Loucy (cell line): Measurements from ENCODE around the gene BLACAT1.

Experiments
- EZH2phosphoT487 ChIP-seq: fragments of 200-600 bp; IDR thresholded peaks from 2 replicates; pipeline ENCODE4 v1.6.1; 2018; ENCODE audit warnings: antibody characterized with exemption, mild to moderate bottlenecking, moderate library complexity, borderline replicate concordance
- TF ChIP-seq, protein P1 (sequence below): fragments of 200-600 bp; sonication (generic); conservative IDR thresholded peaks from 2 replicates; pipeline ENCODE4 v1.5.1; 2014; ENCODE audit warnings: mild to moderate bottlenecking, antibody characterized with exemption, low read length

- TF ChIP-seq, protein P1, sequence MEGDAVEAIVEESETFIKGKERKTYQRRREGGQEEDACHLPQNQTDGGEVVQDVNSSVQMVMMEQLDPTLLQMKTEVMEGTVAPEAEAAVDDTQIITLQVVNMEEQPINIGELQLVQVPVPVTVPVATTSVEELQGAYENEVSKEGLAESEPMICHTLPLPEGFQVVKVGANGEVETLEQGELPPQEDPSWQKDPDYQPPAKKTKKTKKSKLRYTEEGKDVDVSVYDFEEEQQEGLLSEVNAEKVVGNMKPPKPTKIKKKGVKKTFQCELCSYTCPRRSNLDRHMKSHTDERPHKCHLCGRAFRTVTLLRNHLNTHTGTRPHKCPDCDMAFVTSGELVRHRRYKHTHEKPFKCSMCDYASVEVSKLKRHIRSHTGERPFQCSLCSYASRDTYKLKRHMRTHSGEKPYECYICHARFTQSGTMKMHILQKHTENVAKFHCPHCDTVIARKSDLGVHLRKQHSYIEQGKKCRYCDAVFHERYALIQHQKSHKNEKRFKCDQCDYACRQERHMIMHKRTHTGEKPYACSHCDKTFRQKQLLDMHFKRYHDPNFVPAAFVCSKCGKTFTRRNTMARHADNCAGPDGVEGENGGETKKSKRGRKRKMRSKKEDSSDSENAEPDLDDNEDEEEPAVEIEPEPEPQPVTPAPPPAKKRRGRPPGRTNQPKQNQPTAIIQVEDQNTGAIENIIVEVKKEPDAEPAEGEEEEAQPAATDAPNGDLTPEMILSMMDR, result no peak
- no peak for TF ChIP-seq EZH2phosphoT487
Observed at GRCh38 chr1:205417870-205418635, 37.8 kb downstream of the BLACAT1 start.
